ENCODE measurements around the gene FRS2. TPM values are rescaled to one million over a fixed set of nuclear protein-coding genes. Genes with fewer than 3 reads are reported as not detected.

FRS2 gene
- total RNA-seq, 4 donors from 2014 or later: 52.0 to 79.0 (median 61.0) TPM

DNA sequence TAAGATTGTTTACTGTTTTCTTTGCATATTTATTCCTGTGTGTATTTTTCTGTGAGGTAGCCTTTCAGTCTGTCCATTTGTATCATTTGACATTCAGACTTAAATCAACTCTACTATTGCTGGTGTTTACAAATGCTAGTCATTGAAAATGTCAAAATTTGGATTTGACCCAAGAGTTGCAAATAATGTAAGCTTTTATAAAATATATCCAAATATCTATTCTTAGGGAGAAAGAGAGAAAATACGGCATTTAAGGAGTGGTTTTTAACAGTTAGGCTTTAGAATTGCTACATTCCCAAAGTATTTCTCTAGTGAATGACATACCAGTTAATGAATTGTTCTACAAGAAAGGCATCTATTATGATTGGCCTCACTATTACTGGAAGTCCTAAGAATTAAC lies 37.9 kb downstream of the FRS2 start:
- Histone ChIP-seq H3K9me3 (no peaks in the 10 kb centered on the region), H3K27ac (no peak overlapping the region), H3K4me3 (replicated peaks in 1 of 3) (no peak overlapping the region), H3K36me3 (no peaks in the 10 kb centered on the region), H3K4me1 (peaks cover 20% of the 10 kb centered on the region in 2 donors), H3K27me3 (no peaks in the 10 kb centered on the region)
- intact Hi-C loops (cut with DNase I): no loop called here
- DNase-seq: no peak
- 87 to 96% methylated on average over 1 of the region's 1 CpG for whole genome bisulfite sequencing, 2 donors
- TF ChIP-seq CTCF (IDR thresholded peaks at IDR 0.05) (no peak), POLR2A (IDR thresholded peaks at IDR 0.05) (no peak)

DNA sequence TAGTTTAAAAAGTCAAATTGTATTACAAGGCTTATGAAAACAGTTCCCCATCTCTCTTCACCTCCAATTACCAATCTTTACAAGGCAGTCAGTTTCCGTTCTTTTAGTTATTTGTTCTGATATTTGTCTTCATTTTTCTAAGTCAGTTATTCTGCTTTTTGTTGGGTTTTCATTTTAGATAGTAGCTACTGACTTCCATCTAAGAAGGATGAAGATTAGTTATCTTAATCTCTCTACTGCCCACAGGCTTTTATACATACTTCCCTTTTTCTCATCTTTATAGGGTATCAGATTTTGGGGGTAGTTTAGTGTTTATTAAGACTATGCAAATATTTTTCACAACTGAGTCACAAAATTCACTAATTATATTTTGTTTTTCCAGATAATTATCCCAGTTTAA lies 38.4 kb downstream of the FRS2 start:
- peaks cover 20 to 22% of the 10 kb centered on the region in 2 donors for H3K4me1 ChIP-seq
- H3K27me3 ChIP-seq: no peaks in the 10 kb centered on the region
- DNase-seq: no peak
- no peak overlapping the region for H3K27ac ChIP-seq
- H3K4me3 ChIP-seq (replicated peaks in 1 of 3): no peak overlapping the region
- no peak for TF ChIP-seq CTCF (IDR thresholded peaks at IDR 0.05)
- TF ChIP-seq POLR2A (IDR thresholded peaks at IDR 0.05): no peak
- intact Hi-C loops (cut with DNase I): no loop called here
- no peaks in the 10 kb centered on the region for H3K36me3 ChIP-seq
- 91 to 95% methylated on average over 1 of the region's 1 CpG for WGBS, 2 donors
- H3K9me3 ChIP-seq: no peaks in the 10 kb centered on the region

GRCh38 chr12:69509308-69509736 lies 39.1 kb downstream of the FRS2 start:
- no peaks in the 10 kb centered on the region for H3K9me3 ChIP-seq
- WGBS, 2 donors: 98 to 100% methylated on average over 1 of the region's 1 CpG
- TF ChIP-seq CTCF (IDR thresholded peaks at IDR 0.05): no peak
- TF ChIP-seq POLR2A (IDR thresholded peaks at IDR 0.05): no peak
- no peaks in the 10 kb centered on the region for H3K36me3 ChIP-seq
- H3K4me1 ChIP-seq: peaks cover 20 to 29% of the 10 kb centered on the region in 2 donors
- intact Hi-C loops (cut with DNase I): no loop called here
- H3K27me3 ChIP-seq: no peaks in the 10 kb centered on the region
- H3K27ac ChIP-seq: no peak overlapping the region
- H3K4me3 ChIP-seq (replicated peaks in 1 of 3): no peak overlapping the region
- DNase-seq: no peak

DNA sequence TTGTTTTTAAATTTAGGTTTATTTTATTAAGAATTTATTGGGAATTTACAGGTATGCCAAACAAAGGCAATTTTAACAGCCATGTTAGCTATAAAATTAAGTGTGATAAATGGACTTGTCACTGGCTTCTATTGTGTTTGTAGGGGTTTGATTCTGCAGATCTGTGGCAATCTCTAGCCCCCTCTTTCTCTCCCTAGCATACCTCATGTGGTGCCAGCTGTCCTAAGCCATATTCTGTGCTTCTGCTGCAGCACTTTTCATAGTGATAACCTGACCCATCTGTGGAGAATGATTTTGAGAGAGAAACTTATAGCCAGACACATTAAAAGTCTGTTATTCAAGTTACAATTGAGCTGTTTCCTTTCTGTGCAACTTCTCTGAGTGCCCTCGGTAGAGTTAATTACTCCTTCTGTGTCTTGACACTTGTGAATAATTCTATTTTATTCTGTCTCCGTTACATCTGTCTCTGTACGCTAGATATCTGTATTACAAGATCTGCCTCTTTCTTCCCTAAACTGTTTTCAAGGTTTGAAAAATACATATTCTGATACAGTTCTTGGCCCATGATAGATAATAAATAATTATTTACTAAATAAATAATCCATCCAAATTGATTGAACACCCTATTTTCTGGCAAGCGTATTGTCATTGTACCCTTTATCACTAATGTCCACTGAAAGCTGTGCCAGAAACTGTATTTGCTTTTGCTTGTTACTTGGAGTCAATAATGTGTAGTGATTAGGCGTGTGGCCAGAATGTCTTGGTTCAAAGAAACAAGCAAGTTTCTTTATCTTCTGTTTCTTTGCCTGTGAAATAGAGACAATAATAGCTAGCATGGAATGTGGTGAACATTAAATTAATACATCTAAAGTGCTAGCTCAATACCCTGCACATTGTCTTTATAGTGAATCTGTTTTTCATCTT lies 40.0 kb downstream of the FRS2 start:
- Histone ChIP-seq H3K36me3 (no peaks in the 10 kb centered on the region), H3K4me1 (peaks cover 20 to 38% of the 10 kb centered on the region in 2 donors), H3K27ac (no peak overlapping the region), H3K27me3 (no peaks in the 10 kb centered on the region), H3K4me3 (replicated peaks in 1 of 3) (no peak overlapping the region), H3K9me3 (no peaks in the 10 kb centered on the region)
- TF ChIP-seq POLR2A (IDR thresholded peaks at IDR 0.05) (no peak), CTCF (IDR thresholded peaks at IDR 0.05) (no peak)
- 57 to 70% methylated on average over 5 of the region's 5 CpGs for WGBS, 2 donors
- DNase-seq: peak in 1 of 2 donors; percentile 12
- intact Hi-C loops (cut with DNase I): no loop called here

GRCh38 chr12:69511016-69511415 lies 40.8 kb downstream of the FRS2 start:
- DNase-seq: no peak
- no peaks in the 10 kb centered on the region for H3K36me3 ChIP-seq
- 89 to 95% methylated on average over 1 of the region's 1 CpG for whole genome bisulfite sequencing, 2 donors
- intact Hi-C loops (cut with DNase I): no loop called here
- H3K27ac ChIP-seq: no peak overlapping the region
- H3K27me3 ChIP-seq: no peaks in the 10 kb centered on the region
- peaks cover 14 to 41% of the 10 kb centered on the region in 2 donors for H3K4me1 ChIP-seq
- no peak overlapping the region for H3K4me3 ChIP-seq (replicated peaks in 1 of 3)
- H3K9me3 ChIP-seq: no peaks in the 10 kb centered on the region
- TF ChIP-seq POLR2A (IDR thresholded peaks at IDR 0.05) (no peak), CTCF (IDR thresholded peaks at IDR 0.05) (no peak)
